ENCODE results near the gene NUDT4B. TPM values are rescaled to one million over a fixed set of nuclear protein-coding genes. Genes with fewer than 3 reads are reported as not detected.
A peak's percentile ranks its signal among the peaks of the same experiment; 100 is the strongest.
"Not testable (repeated sequence)": the region's sequence is repeated elsewhere in the genome, so short reads cannot be mapped to it uniquely, and the experiment has no call there.

The NUDT4B gene
- total RNA-seq: 0.49 TPM
- long read RNA-seq, partial matches to known transcripts: 0 of 1 reads
- long read RNA-seq, other reads (novel, unspliced or antisense): 0 of 1 reads

GRCh38 chr1:148748563-148749334 is at the start of gene NUDT4B:
Gene NUDT4B (plus strand): TSS chr1:148748774. CDS start chr1:148748953, 179 bp downstream.
- intact Hi-C loops (cut with DNase I); DNase-seq (ENCODE audit: missing footprints): not testable (repeated sequence)
- ATAC-seq: peak; percentile 73

- intact Hi-C loops (cut with DNase I); ATAC-seq: not testable (repeated sequence)
Measured at GRCh38 chr1:148699357-148699756, 49.2 kb upstream of the NUDT4B start.

GRCh38 chr1:148702242-148702641 is 46.3 kb upstream of the NUDT4B start:
- intact Hi-C loops (cut with DNase I); DNase-seq (ENCODE audit: missing footprints); ATAC-seq: not testable (repeated sequence)

More at GRCh38 chr1:148699357-148699756, 49.2 kb upstream of the NUDT4B start:
- not testable (repeated sequence) for DNase-seq (ENCODE audit: missing footprints)

DNA sequence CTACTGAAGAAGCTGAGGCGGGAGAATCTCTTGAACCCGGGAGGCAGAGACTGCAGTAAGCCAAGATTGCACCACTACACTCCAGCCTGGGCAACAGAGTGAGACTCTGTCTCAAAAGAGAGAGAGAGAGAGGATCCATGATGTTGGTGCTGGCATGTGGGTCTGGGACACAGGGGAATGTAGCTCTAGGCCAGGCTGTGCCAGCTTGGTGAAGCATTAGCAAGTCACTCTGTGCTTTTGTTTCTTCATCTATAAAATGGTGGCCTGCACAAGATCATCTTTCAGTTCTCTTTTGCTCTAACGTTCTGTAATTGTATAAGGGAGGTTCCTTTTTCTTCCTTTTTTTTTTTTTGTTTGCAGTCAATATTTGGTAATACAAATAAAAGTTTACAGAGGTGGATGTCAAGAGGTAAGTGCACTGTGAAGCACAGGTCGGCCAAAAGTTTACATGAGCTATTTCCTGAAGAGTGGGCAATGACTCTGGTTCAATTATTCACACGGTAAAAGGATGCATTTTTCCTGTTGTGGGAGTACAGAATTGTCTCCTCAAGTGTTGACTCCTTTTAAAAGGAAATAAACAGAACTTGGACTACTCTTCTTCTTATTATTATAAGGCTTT is 44.5 kb upstream of the NUDT4B start:
- ATAC-seq; DNase-seq (ENCODE audit: missing footprints); intact Hi-C loops (cut with DNase I): not testable (repeated sequence)

DNA sequence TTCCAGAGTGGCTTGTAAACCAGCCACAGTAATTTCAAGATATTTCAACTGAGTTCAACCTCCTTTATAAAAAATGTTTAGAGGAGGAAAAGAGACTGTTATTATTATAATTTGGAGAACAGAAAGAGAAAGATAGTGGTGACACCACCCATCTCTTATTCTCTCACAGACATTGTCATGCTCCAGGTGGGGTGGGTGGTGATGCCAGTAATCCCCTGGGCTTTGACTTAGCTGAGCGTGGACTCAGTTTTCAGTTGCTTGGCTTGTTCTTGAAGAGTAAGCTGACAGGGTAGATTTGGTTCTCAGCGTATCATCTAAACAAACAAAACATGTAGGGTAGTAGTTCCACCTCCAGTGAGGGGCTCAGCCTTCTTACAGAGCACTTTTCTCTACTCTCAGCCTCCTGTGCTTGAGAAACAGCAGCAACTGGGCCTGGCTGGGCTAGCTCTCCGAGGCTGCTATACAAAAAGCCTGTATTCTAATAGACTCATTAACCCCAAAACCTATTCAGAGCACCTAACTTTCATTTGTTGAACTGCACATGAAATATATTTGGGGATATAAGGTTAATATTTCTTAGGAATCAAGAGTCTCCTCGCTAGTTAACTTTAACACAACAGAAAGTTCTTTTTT is 43.1 kb upstream of the NUDT4B start:
- ATAC-seq; intact Hi-C loops (cut with DNase I); DNase-seq (ENCODE audit: missing footprints): not testable (repeated sequence)

GRCh38 chr1:148708779-148709333 is 39.7 kb upstream of the NUDT4B start:
- DNase-seq (ENCODE audit: missing footprints); intact Hi-C loops (cut with DNase I); ATAC-seq: not testable (repeated sequence)

GRCh38 chr1:148710772-148711523 is 37.6 kb upstream of the NUDT4B start:
- intact Hi-C loops (cut with DNase I); ATAC-seq; DNase-seq (ENCODE audit: missing footprints): not testable (repeated sequence)

- ATAC-seq; intact Hi-C loops (cut with DNase I): not testable (repeated sequence)
Measured at GRCh38 chr1:148712353-148712752, 36.2 kb upstream of the NUDT4B start.

GRCh38 chr1:148715518-148715917 is 33.1 kb upstream of the NUDT4B start:
- intact Hi-C loops (cut with DNase I); DNase-seq (ENCODE audit: missing footprints); ATAC-seq: not testable (repeated sequence)

More at GRCh38 chr1:148712353-148712752, 36.2 kb upstream of the NUDT4B start:
- DNase-seq (ENCODE audit: missing footprints): not testable (repeated sequence)

GRCh38 chr1:148716966-148717520 is 31.5 kb upstream of the NUDT4B start:
- intact Hi-C loops (cut with DNase I); ATAC-seq; DNase-seq (ENCODE audit: missing footprints): not testable (repeated sequence)

DNA sequence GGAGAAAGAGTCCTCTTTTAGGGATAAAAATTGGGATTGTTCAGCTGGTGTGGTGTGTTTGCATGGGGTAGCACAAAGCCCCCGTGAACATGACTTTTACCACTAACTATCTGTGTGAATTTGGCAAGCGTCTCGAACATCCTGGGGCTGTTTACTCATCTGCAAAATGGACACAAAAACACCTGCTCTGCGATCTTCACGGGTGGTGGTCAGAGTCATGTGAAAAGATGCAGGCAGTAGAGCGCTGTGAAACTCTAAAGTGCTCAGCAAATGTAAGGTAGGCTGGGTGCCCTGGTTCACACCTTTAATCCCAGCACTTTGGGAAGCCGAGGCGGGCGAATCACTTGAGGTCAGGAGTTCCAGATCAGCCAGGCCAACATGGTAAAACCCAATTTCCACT is 27.7 kb upstream of the NUDT4B start:
- intact Hi-C loops (cut with DNase I); DNase-seq (ENCODE audit: missing footprints); ATAC-seq: not testable (repeated sequence)

DNA sequence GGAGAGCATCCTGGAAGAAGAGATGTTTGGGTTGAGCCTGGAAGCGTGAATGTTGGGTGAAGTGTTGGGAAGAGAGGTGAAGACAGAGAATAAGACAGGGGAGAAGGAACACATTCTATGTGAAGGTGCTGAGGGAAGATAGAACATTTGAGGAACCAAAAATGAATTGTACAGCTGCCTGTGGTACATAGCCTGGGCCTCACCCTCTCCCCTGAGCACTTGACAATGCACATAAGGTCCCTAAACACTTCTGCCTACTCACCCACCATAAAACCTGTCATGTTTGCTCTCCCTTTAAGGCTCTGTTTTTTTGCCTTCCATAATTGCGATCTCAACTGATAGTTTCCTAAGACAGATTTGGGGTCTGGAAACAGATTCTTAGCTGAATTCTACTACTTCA is 25.8 kb upstream of the NUDT4B start:
- intact Hi-C loops (cut with DNase I); DNase-seq (ENCODE audit: missing footprints); ATAC-seq: not testable (repeated sequence)

GRCh38 chr1:148723515-148723914 is 25.1 kb upstream of the NUDT4B start:
- intact Hi-C loops (cut with DNase I); ATAC-seq; DNase-seq (ENCODE audit: missing footprints): not testable (repeated sequence)

- DNase-seq (ENCODE audit: missing footprints); intact Hi-C loops (cut with DNase I); ATAC-seq: not testable (repeated sequence)
Measured at GRCh38 chr1:148724872-148725271, 23.7 kb upstream of the NUDT4B start.

- ATAC-seq; DNase-seq (ENCODE audit: missing footprints); intact Hi-C loops (cut with DNase I): not testable (repeated sequence)
Measured at GRCh38 chr1:148727862-148728261, 20.7 kb upstream of the NUDT4B start.

DNA sequence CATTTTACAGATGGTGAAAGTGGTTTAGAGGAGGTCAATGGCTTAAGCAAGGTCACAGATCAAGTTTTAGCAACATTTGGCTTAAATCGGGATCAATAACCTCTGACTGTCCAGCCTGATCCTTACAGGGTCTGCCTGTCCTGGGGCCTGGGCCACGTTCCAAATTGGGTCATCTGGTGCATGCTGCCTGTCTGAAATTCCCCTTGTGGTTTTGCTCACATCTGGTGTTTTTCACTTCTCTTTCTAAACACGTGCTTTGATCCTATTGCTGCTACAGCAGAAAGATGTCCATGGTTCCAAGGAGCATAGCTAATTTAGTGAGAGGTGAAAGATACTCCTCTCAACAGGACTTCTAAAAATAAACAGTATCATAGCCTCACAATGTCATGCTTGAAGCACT is 19.4 kb upstream of the NUDT4B start:
- intact Hi-C loops (cut with DNase I); DNase-seq (ENCODE audit: missing footprints): not testable (repeated sequence)
- ATAC-seq: peak; percentile 72

DNA sequence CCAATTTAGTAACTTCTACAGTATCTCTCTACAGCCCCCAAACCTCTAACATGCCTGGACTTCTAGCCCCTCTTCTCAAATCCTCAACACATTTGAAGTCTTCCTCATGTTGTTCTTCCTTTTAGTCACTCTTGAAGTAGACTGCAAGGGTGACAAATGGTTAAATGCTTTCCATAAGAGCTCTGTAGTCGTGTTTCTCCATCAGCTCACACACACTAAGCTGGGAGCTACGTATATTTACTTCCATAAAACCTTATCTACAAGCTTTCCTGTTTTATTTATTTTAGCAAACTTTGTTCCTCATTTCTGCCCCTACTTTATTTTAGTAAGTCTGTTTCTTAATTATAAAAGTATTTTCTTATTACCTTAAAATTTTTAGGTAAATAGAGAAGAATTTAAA is 19.0 kb upstream of the NUDT4B start:
- intact Hi-C loops (cut with DNase I): not testable (repeated sequence)
- peak; percentile 16 for ATAC-seq

GRCh38 chr1:148732277-148732676 is 16.3 kb upstream of the NUDT4B start:
- ATAC-seq; intact Hi-C loops (cut with DNase I); DNase-seq (ENCODE audit: missing footprints): not testable (repeated sequence)

More for the DNA sequence above, 19.0 kb upstream of the NUDT4B start:
- DNase-seq (ENCODE audit: missing footprints): not testable (repeated sequence)

Measured in Right ventricle myocardium inferior (tissue), 1 donor.